Measurements from ENCODE around the gene USP47.

USP47 gene

DNA sequence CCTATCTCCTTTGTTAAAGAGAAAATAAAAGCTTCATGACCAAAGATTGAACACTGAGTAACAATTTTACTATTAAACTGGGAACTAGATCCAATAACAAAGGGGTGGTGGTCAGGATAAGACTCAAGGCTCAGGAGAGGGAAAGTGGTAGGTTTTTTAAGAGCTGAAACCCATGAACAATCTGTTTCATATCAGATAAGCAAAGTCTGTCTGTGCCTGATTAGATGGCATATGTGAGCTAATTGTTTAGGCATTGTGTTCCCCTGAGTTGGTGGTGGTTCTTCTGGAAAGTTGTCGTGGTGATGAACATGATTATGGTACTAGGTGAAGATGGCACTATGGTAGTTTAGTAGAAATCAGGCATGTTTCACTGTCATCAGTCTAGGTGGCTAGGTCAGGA, 24.4 kb downstream of the USP47 start:
- Histone ChIP-seq H3K27me3 (ENCODE audit: control insufficient read depth, insufficient read depth, low read length) (no peaks in the 10 kb centered on the region), H3K9me3 (ENCODE audit: control insufficient read depth, insufficient read depth, low read length) (no peaks in the 10 kb centered on the region), H3K36me3 (ENCODE audit: control insufficient read depth, insufficient read depth, low read length) (no peaks in the 10 kb centered on the region), H3K4me3 (ENCODE audit: low read length) (no peak overlapping the region), H3K27ac (ENCODE audit: low read length) (no peak overlapping the region), H3K4me1 (ENCODE audit: control insufficient read depth, insufficient read depth, low read length) (peaks cover 2% of the 10 kb centered on the region; the same call in 1 of the 2 replicates)
- DNase-seq (ENCODE audit: low read depth, low spot score) = no peak
- no CpG with 5 or more reads among the region's 1 CpG for WGBS (ENCODE audit: insufficient coverage, insufficient read length)

DNA sequence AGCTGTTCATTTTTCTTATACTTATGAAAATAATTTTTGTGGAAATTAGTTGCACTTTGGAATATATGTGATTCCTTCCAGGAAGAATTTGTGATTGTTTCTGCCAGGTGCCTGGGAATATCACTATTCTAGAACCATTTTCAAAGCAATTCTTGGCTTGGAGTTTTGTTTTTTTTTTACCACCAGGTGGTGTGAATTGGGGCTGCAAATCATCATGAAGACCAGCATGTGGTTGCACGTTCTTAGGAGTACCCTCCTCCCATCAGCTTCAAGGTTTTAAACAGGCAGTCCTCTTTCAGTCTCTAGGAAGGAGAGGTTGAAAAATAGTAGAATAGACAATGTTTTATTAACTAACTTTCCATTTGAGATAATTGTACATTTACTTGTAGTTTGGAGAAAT, 25.9 kb downstream of the USP47 start:
- no peaks in the 10 kb centered on the region for H3K9me3 ChIP-seq (ENCODE audit: control insufficient read depth, insufficient read depth, low read length)
- peaks cover 2% of the 10 kb centered on the region; the same call in 1 of the 2 replicates for H3K4me1 ChIP-seq (ENCODE audit: control insufficient read depth, insufficient read depth, low read length)
- WGBS (ENCODE audit: insufficient coverage, insufficient read length) = no CpG with 5 or more reads among the region's 1 CpG

DNA sequence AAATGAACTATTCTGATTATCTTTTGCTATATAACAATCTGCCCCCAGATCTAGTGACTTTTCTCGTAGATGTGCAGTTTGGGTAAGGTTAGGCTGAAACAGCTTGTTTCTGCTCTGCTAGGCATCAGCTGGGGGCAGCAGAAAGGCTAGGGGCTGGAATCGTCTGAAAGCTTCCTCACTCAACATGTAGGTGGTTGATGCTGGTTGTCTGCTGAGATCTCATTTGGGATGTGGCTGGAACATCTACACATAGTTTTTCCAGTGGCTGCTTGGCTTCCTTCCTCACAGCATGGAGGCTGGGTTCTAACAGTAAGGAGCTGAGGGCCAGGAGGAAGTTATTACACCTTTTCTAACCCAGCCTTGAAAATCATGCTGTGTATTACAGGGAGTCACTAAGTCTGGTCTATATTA, 30.2 kb downstream of the USP47 start:
- peaks cover 2% of the 10 kb centered on the region; the same call in 1 of the 2 replicates for H3K4me1 ChIP-seq (ENCODE audit: control insufficient read depth, insufficient read depth, low read length)
- WGBS (ENCODE audit: insufficient coverage, insufficient read length) = no CpG with 5 or more reads among the region's 2 CpGs
- no peak overlapping the region for H3K27ac ChIP-seq (ENCODE audit: low read length)
- H3K27me3 ChIP-seq (ENCODE audit: control insufficient read depth, insufficient read depth, low read length) = no peaks in the 10 kb centered on the region
- H3K4me3 ChIP-seq (ENCODE audit: low read length) = no peak overlapping the region
- DNase-seq (ENCODE audit: low read depth, low spot score) = no peak
- no peaks in the 10 kb centered on the region for H3K9me3 ChIP-seq (ENCODE audit: control insufficient read depth, insufficient read depth, low read length)
- no peaks in the 10 kb centered on the region for H3K36me3 ChIP-seq (ENCODE audit: control insufficient read depth, insufficient read depth, low read length)

More for the DNA sequence above, 25.9 kb downstream of the USP47 start:
- Histone ChIP-seq H3K36me3 (ENCODE audit: control insufficient read depth, insufficient read depth, low read length) (no peaks in the 10 kb centered on the region), H3K27ac (ENCODE audit: low read length) (no peak overlapping the region), H3K27me3 (ENCODE audit: control insufficient read depth, insufficient read depth, low read length) (no peaks in the 10 kb centered on the region), H3K4me3 (ENCODE audit: low read length) (no peak overlapping the region)
- no peak for DNase-seq (ENCODE audit: low read depth, low spot score)

DNA sequence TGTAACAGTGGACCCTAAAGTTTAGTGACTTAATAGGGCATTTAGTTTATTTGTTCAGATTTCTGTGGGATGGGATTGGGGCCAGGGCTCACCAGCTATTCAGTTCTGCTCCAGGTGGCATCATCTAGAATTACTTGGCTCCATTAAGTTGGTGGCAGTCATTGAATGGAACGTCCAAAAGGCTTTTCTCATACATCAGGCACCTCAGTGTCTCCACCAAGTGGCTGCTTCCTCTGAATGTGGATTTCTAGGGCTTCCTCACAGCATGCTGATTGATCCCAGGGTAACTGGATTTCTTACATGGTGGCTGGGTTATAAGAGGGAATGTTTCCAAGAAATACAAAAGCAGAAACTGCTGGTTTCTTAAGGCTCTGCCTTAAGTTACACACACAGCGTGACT, 34.7 kb downstream of the USP47 start:
- DNase-seq (ENCODE audit: low read depth, low spot score) = peak; percentile 29
- H3K36me3 ChIP-seq (ENCODE audit: control insufficient read depth, insufficient read depth, low read length) = no peaks in the 10 kb centered on the region
- no CpG with 5 or more reads among the region's 2 CpGs for WGBS (ENCODE audit: insufficient coverage, insufficient read length)

DNA sequence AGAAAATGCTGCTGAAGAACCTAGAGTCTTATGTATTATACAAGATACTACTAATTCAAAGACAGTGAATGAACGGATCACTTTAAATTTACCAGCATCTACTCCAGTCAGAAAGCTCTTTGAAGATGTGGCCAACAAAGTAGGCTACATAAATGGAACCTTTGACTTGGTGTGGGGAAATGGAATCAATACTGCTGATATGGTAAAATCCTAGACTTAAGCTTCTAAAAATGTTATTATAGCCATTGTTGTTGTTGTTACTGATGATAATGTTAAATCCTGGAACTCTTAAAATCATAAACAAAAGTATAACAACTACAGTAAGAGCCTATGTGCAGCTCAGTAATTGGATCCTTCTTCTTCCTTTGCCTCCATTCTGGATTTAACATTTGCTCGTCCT, 38.4 kb downstream of the USP47 start:
- Histone ChIP-seq H3K4me3 (ENCODE audit: low read length) (no peak overlapping the region), H3K4me1 (ENCODE audit: control insufficient read depth, insufficient read depth, low read length) (no peaks in the 10 kb centered on the region), H3K36me3 (ENCODE audit: control insufficient read depth, insufficient read depth, low read length) (no peaks in the 10 kb centered on the region; the same call in 1 of the 2 replicates), H3K27me3 (ENCODE audit: control insufficient read depth, insufficient read depth, low read length) (no peaks in the 10 kb centered on the region), H3K27ac (ENCODE audit: low read length) (no peak overlapping the region), H3K9me3 (ENCODE audit: control insufficient read depth, insufficient read depth, low read length) (no peaks in the 10 kb centered on the region)
- DNase-seq (ENCODE audit: low read depth, low spot score) = no peak
- WGBS (ENCODE audit: insufficient coverage, insufficient read length) = no CpG with 5 or more reads among the region's 2 CpGs

More for the DNA sequence above, 34.7 kb downstream of the USP47 start:
- Histone ChIP-seq H3K27ac (ENCODE audit: low read length) (no peak overlapping the region), H3K4me1 (ENCODE audit: control insufficient read depth, insufficient read depth, low read length) (no peaks in the 10 kb centered on the region), H3K27me3 (ENCODE audit: control insufficient read depth, insufficient read depth, low read length) (no peaks in the 10 kb centered on the region), H3K4me3 (ENCODE audit: low read length) (no peak overlapping the region), H3K9me3 (ENCODE audit: control insufficient read depth, insufficient read depth, low read length) (no peaks in the 10 kb centered on the region)

DNA sequence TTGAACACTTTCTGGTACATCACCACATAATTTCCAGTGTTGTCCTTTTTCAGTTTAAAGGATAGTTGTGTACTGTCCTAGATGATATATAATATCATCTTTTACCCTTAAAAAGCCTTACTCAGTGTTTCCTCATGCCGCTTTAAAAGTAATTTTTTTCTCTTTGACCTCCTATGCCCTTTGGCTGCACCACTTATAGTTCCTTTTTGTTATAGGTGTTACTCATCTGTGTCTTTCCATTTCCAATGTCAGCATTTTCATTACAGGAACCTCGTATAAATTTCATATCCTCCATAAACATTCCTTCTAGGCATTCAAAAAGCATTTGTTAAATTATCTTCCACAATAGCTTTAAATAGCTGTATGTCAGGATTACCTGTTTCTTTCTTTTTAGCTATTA, 40.8 kb downstream of the USP47 start:
- no peaks in the 10 kb centered on the region for H3K4me1 ChIP-seq (ENCODE audit: control insufficient read depth, insufficient read depth, low read length)
- WGBS (ENCODE audit: insufficient coverage, insufficient read length) = 100% methylated on average over 1 of the region's 2 CpGs
- H3K36me3 ChIP-seq (ENCODE audit: control insufficient read depth, insufficient read depth, low read length) = peaks cover 5% of the 10 kb centered on the region; the same call in 1 of the 2 replicates

DNA sequence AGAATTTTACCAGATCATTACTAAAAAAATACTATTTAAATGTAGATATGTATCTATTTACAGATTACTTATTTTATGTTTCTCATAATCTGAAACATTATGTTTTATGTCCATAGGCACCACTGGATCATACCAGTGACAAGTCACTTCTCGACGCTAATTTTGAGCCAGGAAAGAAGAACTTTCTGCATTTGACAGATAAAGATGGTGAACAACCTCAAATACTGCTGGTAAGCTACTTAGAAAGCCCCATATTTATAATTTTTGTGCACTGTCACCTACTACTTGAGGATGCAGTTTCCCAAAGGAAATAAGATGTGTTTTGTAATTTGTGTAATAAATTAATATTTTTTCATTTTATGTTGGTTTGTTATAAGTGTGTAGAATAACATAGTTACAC, 42.6 kb downstream of the USP47 start:
- Histone ChIP-seq H3K4me1 (ENCODE audit: control insufficient read depth, insufficient read depth, low read length) (no peaks in the 10 kb centered on the region), H3K27ac (ENCODE audit: low read length) (no peak overlapping the region)

More for the DNA sequence above, 40.8 kb downstream of the USP47 start:
- Histone ChIP-seq H3K27me3 (ENCODE audit: control insufficient read depth, insufficient read depth, low read length) (no peaks in the 10 kb centered on the region), H3K27ac (ENCODE audit: low read length) (no peak overlapping the region), H3K4me3 (ENCODE audit: low read length) (no peak overlapping the region), H3K9me3 (ENCODE audit: control insufficient read depth, insufficient read depth, low read length) (no peaks in the 10 kb centered on the region)
- no peak for DNase-seq (ENCODE audit: low read depth, low spot score)

DNA sequence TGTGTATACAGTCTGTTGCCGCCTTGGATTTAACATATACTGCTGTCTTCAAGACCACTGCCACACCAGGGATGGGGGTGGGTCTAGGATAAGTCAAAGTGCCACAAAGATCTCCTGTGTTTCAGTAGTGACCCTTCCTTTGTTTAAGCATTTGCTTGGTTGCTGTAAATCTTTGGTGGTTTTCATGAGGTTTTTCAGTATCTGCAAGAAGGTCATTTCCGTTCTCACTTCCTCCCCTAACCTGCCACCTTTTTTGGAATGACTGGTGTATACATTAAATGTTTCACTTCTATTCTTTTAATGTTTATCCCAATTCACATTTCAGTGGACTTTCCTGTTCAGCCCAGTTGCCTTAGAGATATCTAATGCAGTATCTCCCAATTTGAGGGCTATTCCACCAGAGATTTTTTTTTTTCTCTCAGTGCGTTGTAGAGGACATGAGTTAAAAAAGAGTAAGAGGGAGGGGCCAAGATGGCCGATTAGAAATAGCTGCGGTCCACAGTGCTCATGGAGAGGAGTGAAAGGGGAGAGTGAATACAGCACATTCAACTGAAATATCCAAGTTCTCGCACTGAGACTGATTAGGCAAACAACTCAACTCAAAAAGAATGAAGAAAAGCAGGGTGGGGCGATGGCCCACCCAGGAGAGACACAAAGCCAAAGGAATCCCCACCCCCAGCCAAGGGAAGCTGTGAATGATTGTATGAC, 43.2 kb downstream of the USP47 start:
- no peak for DNase-seq (ENCODE audit: low read depth, low spot score)
- no peak overlapping the region for H3K4me3 ChIP-seq (ENCODE audit: low read length)

More for the DNA sequence above, 42.6 kb downstream of the USP47 start:
- H3K36me3 ChIP-seq (ENCODE audit: control insufficient read depth, insufficient read depth, low read length) = peaks cover 5% of the 10 kb centered on the region; the same call in 1 of the 2 replicates
- WGBS (ENCODE audit: insufficient coverage, insufficient read length) = no CpG with 5 or more reads among the region's 2 CpGs
- no peak overlapping the region for H3K4me3 ChIP-seq (ENCODE audit: low read length)
- no peak for DNase-seq (ENCODE audit: low read depth, low spot score)
- no peaks in the 10 kb centered on the region for H3K27me3 ChIP-seq (ENCODE audit: control insufficient read depth, insufficient read depth, low read length)
- H3K9me3 ChIP-seq (ENCODE audit: control insufficient read depth, insufficient read depth, low read length) = no peaks in the 10 kb centered on the region

DNA sequence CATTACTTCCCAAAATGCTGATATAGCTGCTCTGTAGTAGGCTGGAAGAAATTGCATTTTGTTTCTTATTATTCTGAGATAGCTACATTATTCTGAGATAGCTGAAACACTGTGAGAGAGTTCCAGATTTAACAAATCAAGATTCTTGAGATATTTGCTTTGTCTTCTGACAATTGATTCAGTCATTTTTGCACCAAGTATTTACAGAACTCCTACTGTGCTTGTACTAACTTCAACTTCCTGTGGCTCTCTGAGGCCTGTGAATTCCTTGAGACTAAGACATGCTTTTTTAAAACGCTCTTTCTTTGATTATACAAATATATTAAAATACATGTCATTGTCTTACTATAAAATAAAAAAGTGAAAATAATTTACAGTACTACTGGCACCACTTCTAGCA, 52.7 kb downstream of the USP47 start:
- no CpG with 5 or more reads among the region's 1 CpG for WGBS (ENCODE audit: insufficient coverage, insufficient read length)
- Histone ChIP-seq H3K27ac (ENCODE audit: low read length) (no peak overlapping the region), H3K4me1 (ENCODE audit: control insufficient read depth, insufficient read depth, low read length) (no peaks in the 10 kb centered on the region), H3K4me3 (ENCODE audit: low read length) (no peak overlapping the region), H3K36me3 (ENCODE audit: control insufficient read depth, insufficient read depth, low read length) (no peaks in the 10 kb centered on the region), H3K27me3 (ENCODE audit: control insufficient read depth, insufficient read depth, low read length) (no peaks in the 10 kb centered on the region), H3K9me3 (ENCODE audit: control insufficient read depth, insufficient read depth, low read length) (no peaks in the 10 kb centered on the region)
- DNase-seq (ENCODE audit: low read depth, low spot score) = no peak

More for the DNA sequence above, 43.2 kb downstream of the USP47 start:
- no peaks in the 10 kb centered on the region for H3K4me1 ChIP-seq (ENCODE audit: control insufficient read depth, insufficient read depth, low read length)
- WGBS (ENCODE audit: insufficient coverage, insufficient read length) = no CpG with 5 or more reads among the region's 7 CpGs
- H3K27me3 ChIP-seq (ENCODE audit: control insufficient read depth, insufficient read depth, low read length) = no peaks in the 10 kb centered on the region
- no peaks in the 10 kb centered on the region for H3K9me3 ChIP-seq (ENCODE audit: control insufficient read depth, insufficient read depth, low read length)
- H3K36me3 ChIP-seq (ENCODE audit: control insufficient read depth, insufficient read depth, low read length) = peaks cover 5% of the 10 kb centered on the region; the same call in 1 of the 2 replicates
- H3K27ac ChIP-seq (ENCODE audit: low read length) = no peak overlapping the region

DNA sequence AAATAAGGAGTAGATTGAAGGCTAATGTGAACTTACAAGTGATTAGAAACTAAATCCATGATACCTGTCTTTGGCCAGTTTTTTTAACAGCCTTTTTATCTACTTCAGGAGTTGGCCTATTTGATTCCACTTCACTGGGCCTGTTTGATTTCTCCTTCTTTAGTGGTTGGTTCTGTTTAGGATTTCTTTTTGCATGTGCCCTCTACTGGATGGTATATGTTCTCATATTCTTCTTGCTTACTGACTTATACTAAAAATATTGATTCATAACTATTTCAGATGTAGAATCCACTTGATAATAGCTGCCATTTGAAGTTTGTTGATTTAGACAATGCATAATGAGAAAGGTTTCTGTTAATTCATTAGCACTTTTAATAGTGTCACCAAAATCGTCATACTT, 53.9 kb downstream of the USP47 start:
- Histone ChIP-seq H3K4me3 (ENCODE audit: low read length) (no peak overlapping the region), H3K27ac (ENCODE audit: low read length) (no peak overlapping the region), H3K27me3 (ENCODE audit: control insufficient read depth, insufficient read depth, low read length) (no peaks in the 10 kb centered on the region), H3K36me3 (ENCODE audit: control insufficient read depth, insufficient read depth, low read length) (no peaks in the 10 kb centered on the region), H3K4me1 (ENCODE audit: control insufficient read depth, insufficient read depth, low read length) (no peaks in the 10 kb centered on the region), H3K9me3 (ENCODE audit: control insufficient read depth, insufficient read depth, low read length) (no peaks in the 10 kb centered on the region)
- no CpG with 5 or more reads among the region's 1 CpG for WGBS (ENCODE audit: insufficient coverage, insufficient read length)
- DNase-seq (ENCODE audit: low read depth, low spot score) = no peak

DNA sequence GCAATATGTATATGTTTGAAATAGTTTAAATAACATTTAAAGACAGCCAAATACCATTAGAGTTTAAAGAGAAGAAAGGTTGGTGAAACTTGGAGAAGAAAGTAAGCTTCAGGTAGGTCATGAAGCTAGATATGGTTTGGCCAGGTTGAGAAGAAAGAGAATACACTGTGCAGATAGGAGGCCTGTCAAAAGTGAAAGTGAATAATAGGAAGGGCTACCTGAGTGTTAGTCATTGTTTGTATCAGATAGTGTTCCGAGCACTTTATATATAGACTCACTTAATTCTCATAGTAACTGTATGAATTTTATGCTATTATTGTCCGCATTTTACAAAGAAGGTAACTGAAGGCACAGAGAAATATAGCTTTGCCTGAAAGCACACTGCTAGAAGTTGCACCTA, 56.9 kb downstream of the USP47 start:
- Histone ChIP-seq H3K36me3 (ENCODE audit: control insufficient read depth, insufficient read depth, low read length) (no peaks in the 10 kb centered on the region), H3K4me1 (ENCODE audit: control insufficient read depth, insufficient read depth, low read length) (no peaks in the 10 kb centered on the region), H3K9me3 (ENCODE audit: control insufficient read depth, insufficient read depth, low read length) (no peaks in the 10 kb centered on the region), H3K27me3 (ENCODE audit: control insufficient read depth, insufficient read depth, low read length) (no peaks in the 10 kb centered on the region), H3K27ac (ENCODE audit: low read length) (no peak overlapping the region), H3K4me3 (ENCODE audit: low read length) (no peak overlapping the region)
- DNase-seq (ENCODE audit: low read depth, low spot score) = no peak
- no CpG with 5 or more reads among the region's 2 CpGs for WGBS (ENCODE audit: insufficient coverage, insufficient read length)

Data from iPS DF 6.9 (cell line).